K562 (cell line): Measurements from ENCODE around the gene FSCN2. TPM values are rescaled to one million over a fixed set of nuclear protein-coding genes. Genes with fewer than 3 reads are reported as not detected.

Experiments used
- CHD4 ChIP-seq: fragments of 200-600 bp; sonication (generic); IDR thresholded peaks from 3 replicates; pipeline ENCODE4 v1.6.1; 2012; ENCODE audit warnings: low read depth, mild to moderate bottlenecking, mixed read lengths, low read length, inconsistent platforms; ENCODE audit not compliant: insufficient read depth, insufficient replicate concordance, poor library complexity, severe bottlenecking
- DPF2 ChIP-seq: fragments of 450-650 bp; IDR thresholded peaks from 2 replicates; pipeline ENCODE4 v1.6.1; 2016
- EGR1 ChIP-seq: fragments of 450-650 bp; conservative IDR thresholded peaks from 2 replicates; pipeline ENCODE4 v1.6.1; 2017; ENCODE audit warnings: mild to moderate bottlenecking
- HMBOX1 ChIP-seq: sonication (generic); IDR thresholded peaks from 2 replicates; pipeline ENCODE4 v1.6.1; 2016
- L3MBTL2 ChIP-seq: fragments of 450-650 bp; IDR thresholded peaks from 2 replicates; pipeline ENCODE4 v1.6.1; 2016; ENCODE audit warnings: mild to moderate bottlenecking, moderate library complexity
- LCOR ChIP-seq: sonication (generic); formaldehyde crosslinking; IDR thresholded peaks from 2 replicates; pipeline ENCODE4 v1.8.0; 2022; ENCODE audit warnings: mild to moderate bottlenecking, missing genetic modification reagents
- MAX ChIP-seq: sonication (generic); formaldehyde crosslinking; IDR thresholded peaks from 2 replicates; pipeline ENCODE4 v1.9.0; 2022; ENCODE audit warnings: mild to moderate bottlenecking, missing genetic modification reagents
- MCM7 ChIP-seq, 2 experiments: fragments of 450-650 bp; IDR thresholded peaks; 2 replicates each; pipeline ENCODE4 v1.6.1; 2016 to 2018
- NFRKB ChIP-seq: fragments of 450-650 bp; IDR thresholded peaks from 2 replicates; pipeline ENCODE4 v1.6.1; 2016; ENCODE audit warnings: low read depth
- NKRF ChIP-seq: fragments of 450-650 bp; IDR thresholded peaks from 2 replicates; pipeline ENCODE4 v1.6.1; 2016; ENCODE audit warnings: borderline replicate concordance
- RBM22 ChIP-seq: fragments of 200-400 bp; formaldehyde crosslinking; IDR thresholded peaks from 2 replicates; pipeline ENCODE4 v1.6.1; 2018; ENCODE audit warnings: low read length, low read depth; ENCODE audit not compliant: poor library complexity, severe bottlenecking
- RNF2 ChIP-seq: sonication (generic); IDR thresholded peaks from 2 replicates; pipeline ENCODE4 v1.6.1; 2016
- SAFB ChIP-seq: fragments of 200-400 bp; formaldehyde crosslinking; IDR thresholded peaks from 2 replicates; pipeline ENCODE4 v1.6.1; 2017; ENCODE audit warnings: low read depth, low read length, borderline replicate concordance
- SMAD1 ChIP-seq: fragments of 150-350 bp; IDR thresholded peaks from 2 replicates; pipeline ENCODE4 v1.6.1; 2014; ENCODE audit warnings: low read length, low read depth; ENCODE audit not compliant: partially characterized antibody
- SP1 ChIP-seq: sonication (generic); formaldehyde crosslinking; IDR thresholded peaks from 2 replicates; pipeline ENCODE4 v1.8.1; 2022; ENCODE audit warnings: mild to moderate bottlenecking, missing genetic modification reagents
- SUPT5H ChIP-seq: fragments of 450-650 bp; IDR thresholded peaks from 2 replicates; pipeline ENCODE4 v1.6.1; 2016
- TEAD2 ChIP-seq: fragments of 450-650 bp; IDR thresholded peaks from 2 replicates; pipeline ENCODE4 v1.6.1; 2016; ENCODE audit warnings: missing genetic modification characterization, control low read depth, missing compliant biosample characterization
- TGIF2 ChIP-seq: sonication (generic); formaldehyde crosslinking; IDR thresholded peaks from 2 replicates; pipeline ENCODE4 v1.8.1; 2022; ENCODE audit warnings: mild to moderate bottlenecking, missing genetic modification reagents, moderate library complexity
- THAP12 ChIP-seq: fragments of 250-450 bp; sonication (Bioruptor Pico); IDR thresholded peaks from 2 replicates; pipeline ENCODE4 v1.9.0; 2021; ENCODE audit warnings: mild to moderate bottlenecking, inconsistent platforms
- THAP7 ChIP-seq: fragments of 250-450 bp; sonication (Bioruptor Pico); IDR thresholded peaks from 2 replicates; pipeline ENCODE4 v1.5.0; 2021
- ZBTB7A ChIP-seq: IDR thresholded peaks from 2 replicates; pipeline ENCODE4 v1.6.1; 2011; ENCODE audit warnings: low read depth, mild to moderate bottlenecking, low read length, moderate library complexity, borderline replicate concordance; ENCODE audit not compliant: control insufficient read depth
- ZC3H4 ChIP-seq: sonication (generic); formaldehyde crosslinking; IDR thresholded peaks from 2 replicates; pipeline ENCODE4 v1.9.0; 2021; ENCODE audit warnings: missing genetic modification reagents, borderline replicate concordance
- ZNF445 ChIP-seq: fragments of 250-450 bp; sonication (Bioruptor Pico); IDR thresholded peaks from 2 replicates; pipeline ENCODE4 v1.4.0; 2020; ENCODE audit warnings: low read depth, mild to moderate bottlenecking, moderate library complexity
- ZNF766 ChIP-seq: fragments of 200-800 bp; sonication (Bioruptor generic); conservative IDR thresholded peaks from 2 replicates; pipeline ENCODE4 v1.6.1; 2016; ENCODE audit warnings: missing genetic modification characterization, missing compliant biosample characterization
- polyA plus RNA-seq, 8 experiments: library from polyadenylated mRNA; depleted of rRNA in 4 of 8; stranded (reverse) in 5 of 8; unstranded in 3 of 8; fragments of >200 nt; fragmentation: Nextera tagmentation in 2 of 8; fragmentation: Illumina TruSeq in 1 of 8; extraction: Ambion mirVana in 2 of 8; extraction: Trizol in 1 of 8; gene quantifications; 2 replicates each; pipeline versions ENCODE4 v1.2.1 to v1.2.3, GENCODE V29; 2011 to 2014; ENCODE audit warnings: inconsistent platforms in 1 of 8, missing spikeins in 1 of 8
- total RNA-seq, 7 experiments: library from RNA; depleted of rRNA in 6 of 7; stranded (reverse); fragments of >200 nt in 6 of 7; fragmentation: Illumina TruSeq in 2 of 7; extraction: Trizol in 2 of 7; gene quantifications; 2 replicates each; pipeline versions ENCODE4 v1.2.1 to v1.2.3, GENCODE V29; 2011 to 2021; ENCODE audit warnings: low replicate concordance in 1 of 7

FSCN2 gene
- total and polyA plus RNA-seq, 9 of the 15 experiments (the other 6 are each of a cell fraction or from before 2014, with no cell fraction given), result 0.08 TPM; not detected in 8

- TF ChIP-seq THAP12 (no peak), TEAD2 (no peak), DPF2 (no peak), ZNF445 (no peak), SAFB (no peak), RNF2 (no peak), SUPT5H (peak; percentile 10; the same call in 1 of the 2 replicates), L3MBTL2 (peak; percentile 63; the same call in 1 of the 2 replicates), MAX (CRISPR knock-in tag) (0 out of 2 replicates have a peak, but pooled peaks have one; percentile 17), SP1 (peak; percentile 18; the same call in 1 of the 2 replicates), TGIF2 (CRISPR knock-in tag) (no peak), CHD4 (no peak), RBM22 (no peak), NFRKB (0 out of 2 replicates have a peak, but pooled peaks have one; percentile 19), MCM7 (IDR thresholded peaks at IDR 0.05) (no peak), HMBOX1 (no peak), ZNF766 (CRISPR knock-in tag) (no peak), ZC3H4 (CRISPR knock-in tag) (peak; percentile 83; the same call in 1 of the 2 replicates), THAP7 (CRISPR knock-in tag) (no peak), ZBTB7A (no peak), SMAD1 (no peak), EGR1 (peak; percentile 12; the same call in 1 of the 2 replicates), LCOR (CRISPR knock-in tag) (0 out of 2 replicates have a peak, but pooled peaks have one; percentile 34), NKRF (peak; percentile 7; the same call in 1 of the 2 replicates)
Measured at GRCh38 chr17:81513372-81513752, 14.8 kb upstream of the FSCN2 start (continued).
